Spleen (tissue), 11 donors: ENCODE data around the gene CCL8. TPM values are rescaled to one million over a fixed set of nuclear protein-coding genes. Genes with fewer than 3 reads are reported as not detected.
A peak's percentile ranks its signal among the peaks of the same experiment; 100 is the strongest.

Experiments used
- DNase-seq: peaks from one replicate; pipeline ENCODE4 v3.0.0-alpha.2; 2020
- H3K27ac ChIP-seq, 8 donors: fragments of 200-600 bp; sonication (generic) in 7 of 8; 1 replicate in 4 of 8; 2 replicates in 4 of 8; pipeline versions ENCODE4 v1.5.0 to v1.8.0; 2016 to 2021; ENCODE audit warnings: inconsistent platforms in 4 of 8, mild to moderate bottlenecking in 4 of 8, moderate library complexity in 1 of 8
- H3K27me3 ChIP-seq, 7 donors: fragments of 200-600 bp; sonication (generic) in 6 of 7; replicated peaks in 1 of 7; 1 replicate in 4 of 7; 2 replicates in 3 of 7; pipeline versions ENCODE4 v1.5.0 to v1.8.0; 2016 to 2021; ENCODE audit warnings: inconsistent platforms in 3 of 7, mild to moderate bottlenecking in 1 of 7
- H3K36me3 ChIP-seq, 6 donors: fragments of 200-600 bp; sonication (generic) in 5 of 6; 1 replicate in 4 of 6; 2 replicates in 2 of 6; pipeline versions ENCODE4 v1.5.0 to v1.8.0; 2016 to 2021; ENCODE audit warnings: inconsistent platforms in 2 of 6
- H3K4me1 ChIP-seq, 6 donors: fragments of 200-600 bp; sonication (generic) in 5 of 6; 1 replicate in 3 of 6; 2 replicates in 3 of 6; pipeline versions ENCODE4 v1.5.0 to v1.8.0; 2016 to 2021; ENCODE audit warnings: inconsistent platforms in 3 of 6
- H3K4me3 ChIP-seq, 8 donors: fragments of 200-600 bp; sonication (generic) in 7 of 8; 1 replicate in 4 of 8; 2 replicates in 4 of 8; pipeline versions ENCODE4 v1.5.0 to v1.8.0; 2016 to 2021; ENCODE audit warnings: inconsistent platforms in 4 of 8, mild to moderate bottlenecking in 4 of 8, moderate library complexity in 2 of 8
- H3K9me3 ChIP-seq, 8 donors: fragments of 200-600 bp; sonication (generic) in 7 of 8; 1 replicate in 4 of 8; 2 replicates in 4 of 8; pipeline versions ENCODE4 v1.5.0 to v1.8.0; 2016 to 2021; ENCODE audit warnings: inconsistent platforms in 4 of 8
- POLR2A ChIP-seq, 3 donors: fragments of 450-650 bp; IDR thresholded peaks; one replicate each; pipeline ENCODE4 v1.5.1; 2017; ENCODE audit warnings: antibody characterized with exemption in 3 of 3, mild to moderate bottlenecking in 1 of 3
- POLR2AphosphoS5 ChIP-seq, 3 donors: sonication (generic); formaldehyde crosslinking; IDR thresholded peaks; one replicate each; pipeline ENCODE4 v1.5.1; 2017; ENCODE audit warnings: antibody characterized with exemption in 3 of 3
- WGBS, 5 donors: extraction: QIAGEN DNeasy Blood & Tissue Kit in 3 of 5; methylation state at CpG; one replicate each; pipeline versions ENCODE4 v1.1.5 to v1.1.7; 2013 to 2018; 5-methylcytosine and 5-hydroxymethylcytosine counted together
- intact Hi-C: fragments of 100-400 bp; cut with DNase I; formaldehyde crosslinking; loops from one replicate; pipeline ENCODE4 v1.15.0; 2023; ENCODE audit warnings: low total_unique reads
- polyA plus RNA-seq, 3 donors: library from polyadenylated mRNA; stranded (reverse); fragments of 200-250 nt; gene quantifications; one replicate each; pipeline ENCODE4 v1.2.1, GENCODE V29; 2013
- total RNA-seq, 7 donors: library from RNA; depleted of rRNA in 3 of 7; stranded (reverse); fragments of >200 nt in 3 of 7; fragmentation: NEBNext Ultra II Directional in 4 of 7; extraction: Animal tissue kit (Norgen Biotek cat#: 25700) in 4 of 7; gene quantifications; one replicate each; pipeline versions ENCODE4 v1.1.0 to v1.2.1, GENCODE V29; 2016 to 2021
- TF ChIP-seq, protein P1 (sequence below), 11 experiments: fragments of 200-600 bp in 7 of 11; fragments of 450-650 bp in 4 of 11; sonication (generic) in 4 of 11; IDR thresholded peaks in 8 of 11; conservative IDR thresholded peaks in 3 of 11; 1 replicate in 7 of 11; 2 replicates in 4 of 11; pipeline versions ENCODE4 v1.4.0 to v1.8.0; 2016 to 2021; ENCODE audit warnings: antibody characterized with exemption in 11 of 11, inconsistent platforms in 4 of 11, mild to moderate bottlenecking in 1 of 11
- donor health status: healthy with polysubstance abuse.
- donor health status: DM: no; HTN: no; CAD: no; lungs with moderate emphysema.
- donor health status: DM: no; HTN: no; CAD: no.
- donor health status: Bipolar disorder and iron deficiency.
- donor health status: healthy.
- donor health status: DM: no; HTN: no; CAD: no.
- donor health status: DM: yes; HTN: yes; CAD: no.

Gene CCL8
- total and polyA plus RNA-seq, 10 donors, result 0.33 to 0.95 (median 0.48) TPM; not detected in 5

DNA sequence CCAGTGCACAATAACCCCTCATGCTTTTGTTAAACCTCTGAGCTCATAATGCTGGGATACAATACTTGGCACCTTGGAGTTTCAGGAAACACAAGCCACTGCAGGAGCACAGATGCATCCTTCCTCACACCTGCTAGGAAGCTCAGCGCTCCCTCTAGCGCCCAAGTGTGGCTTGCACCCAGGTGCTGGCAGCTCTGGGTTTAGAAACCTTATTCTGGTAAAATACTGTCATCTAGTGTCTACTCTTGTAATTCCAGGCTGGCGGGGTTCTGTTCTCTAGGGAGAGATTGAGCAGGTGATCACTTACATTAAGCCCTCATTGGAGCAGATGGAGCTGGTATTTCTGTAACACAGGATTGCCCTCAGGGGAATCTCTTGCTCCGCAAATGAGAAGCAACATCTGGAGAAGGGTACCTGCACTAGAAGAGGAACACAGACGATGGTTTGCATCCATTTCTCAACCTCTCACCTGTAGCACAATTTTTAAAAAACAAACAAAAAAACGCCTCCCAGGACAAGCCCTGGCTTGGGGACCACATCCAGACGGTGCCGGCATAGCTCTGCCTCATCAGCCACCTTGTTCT, 42.3 kb downstream of the CCL8 start:
- no peak for TF ChIP-seq POLR2A (IDR thresholded peaks at IDR 0.05)
- TF ChIP-seq, protein P1, sequence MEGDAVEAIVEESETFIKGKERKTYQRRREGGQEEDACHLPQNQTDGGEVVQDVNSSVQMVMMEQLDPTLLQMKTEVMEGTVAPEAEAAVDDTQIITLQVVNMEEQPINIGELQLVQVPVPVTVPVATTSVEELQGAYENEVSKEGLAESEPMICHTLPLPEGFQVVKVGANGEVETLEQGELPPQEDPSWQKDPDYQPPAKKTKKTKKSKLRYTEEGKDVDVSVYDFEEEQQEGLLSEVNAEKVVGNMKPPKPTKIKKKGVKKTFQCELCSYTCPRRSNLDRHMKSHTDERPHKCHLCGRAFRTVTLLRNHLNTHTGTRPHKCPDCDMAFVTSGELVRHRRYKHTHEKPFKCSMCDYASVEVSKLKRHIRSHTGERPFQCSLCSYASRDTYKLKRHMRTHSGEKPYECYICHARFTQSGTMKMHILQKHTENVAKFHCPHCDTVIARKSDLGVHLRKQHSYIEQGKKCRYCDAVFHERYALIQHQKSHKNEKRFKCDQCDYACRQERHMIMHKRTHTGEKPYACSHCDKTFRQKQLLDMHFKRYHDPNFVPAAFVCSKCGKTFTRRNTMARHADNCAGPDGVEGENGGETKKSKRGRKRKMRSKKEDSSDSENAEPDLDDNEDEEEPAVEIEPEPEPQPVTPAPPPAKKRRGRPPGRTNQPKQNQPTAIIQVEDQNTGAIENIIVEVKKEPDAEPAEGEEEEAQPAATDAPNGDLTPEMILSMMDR (IDR thresholded peaks at IDR 0.05 in 8 of 11, conservative IDR thresholded peaks at IDR 0.05 in 3 of 11), result peak; percentile 85 to 99 (median 97)
- peak in 2 of 3 donors; percentile 36 to 41 for TF ChIP-seq POLR2AphosphoS5 (IDR thresholded peaks at IDR 0.05)
- Histone ChIP-seq H3K27ac (no peak overlapping the region), H3K9me3 (no peaks in the 10 kb centered on the region), H3K27me3 (peaks cover 0 to 43% (median 0%) of the 10 kb centered on the region in 7 donors), H3K4me1 (peaks cover 0 to 24% (median 14%) of the 10 kb centered on the region in 6 donors), H3K4me3 (no peak overlapping the region), H3K36me3 (no peaks in the 10 kb centered on the region)
- 28 to 35% (median 33%) methylated on average over 6 to 8 of the region's 8 CpGs for WGBS, 5 donors
- peak; percentile 94 for DNase-seq
- intact Hi-C loops, result loop anchor here (2.0 kb wide), 1 partner anchor 161 kb away; no protein-coding TSS in a partner anchor

GRCh38 chr17:34363183-34363661, 44.0 kb downstream of the CCL8 start, which contains the start of gene CCL1:
Gene CCL1, minus strand, starts transcription at chr17:34363233. Its CDS starts 72 bp downstream, at chr17:34363161.
- H3K4me1 ChIP-seq, result peaks cover 0 to 41% (median 19%) of the 10 kb centered on the region in 6 donors
- peaks cover 0 to 57% (median 0%) of the 10 kb centered on the region in 7 donors for H3K27me3 ChIP-seq
- TF ChIP-seq, protein P1 (IDR thresholded peaks at IDR 0.05 in 8 of 11, conservative IDR thresholded peaks at IDR 0.05 in 3 of 11), result no peak
- TF ChIP-seq POLR2AphosphoS5 (IDR thresholded peaks at IDR 0.05), result no peak
- H3K27ac ChIP-seq, result no peak within 1 kb of the TSS
- H3K36me3 ChIP-seq, result no peaks in the 10 kb centered on the region
- DNase-seq, result no peak
- H3K4me3 ChIP-seq, result no peak within 1 kb of the TSS
- H3K9me3 ChIP-seq, result no peaks in the 10 kb centered on the region
- intact Hi-C loops, result no loop called here
- 37 to 63% (median 54%) methylated on average over 4 to 5 of the region's 5 CpGs for WGBS, 5 donors

DNA sequence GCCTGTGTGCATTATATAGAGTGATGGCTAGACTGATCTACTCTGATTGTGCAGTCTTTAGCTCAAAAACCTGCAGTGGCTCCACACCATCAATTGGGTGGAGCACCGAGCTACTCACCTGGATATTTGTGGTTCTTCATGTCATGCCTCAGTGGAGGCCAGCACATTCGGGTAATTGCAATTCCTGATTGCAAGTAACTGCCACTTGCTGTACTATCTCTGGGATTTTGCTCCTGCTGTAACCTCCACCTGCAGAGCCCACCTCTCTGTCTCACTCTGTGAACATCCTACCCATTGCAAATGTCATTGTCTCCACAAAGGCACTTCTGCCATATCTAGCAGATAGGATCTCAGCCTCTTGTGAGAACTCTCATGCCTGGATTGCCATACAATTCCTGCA, 45.5 kb downstream of the CCL8 start:
- TF ChIP-seq POLR2AphosphoS5 (IDR thresholded peaks at IDR 0.05) (no peak), POLR2A (IDR thresholded peaks at IDR 0.05) (no peak)
- TF ChIP-seq, protein P1 (IDR thresholded peaks at IDR 0.05 in 8 of 11, conservative IDR thresholded peaks at IDR 0.05 in 3 of 11), result no peak
- Histone ChIP-seq H3K36me3 (no peaks in the 10 kb centered on the region), H3K9me3 (no peaks in the 10 kb centered on the region), H3K4me1 (peaks cover 0 to 56% (median 24%) of the 10 kb centered on the region in 6 donors), H3K27ac (no peak overlapping the region), H3K27me3 (peaks cover 0 to 71% (median 0%) of the 10 kb centered on the region in 7 donors), H3K4me3 (no peak overlapping the region)
- no peak for DNase-seq
- intact Hi-C loops, result no loop called here
- WGBS, 5 donors, result 53 to 68% (median 63%) methylated on average over 2 of the region's 2 CpGs

GRCh38 chr17:34365340-34365739, 46.1 kb downstream of the CCL8 start:
- no peak overlapping the region for H3K27ac ChIP-seq
- H3K27me3 ChIP-seq, result peaks cover 0 to 77% (median 0%) of the 10 kb centered on the region in 7 donors
- DNase-seq, result no peak
- no peak overlapping the region for H3K4me3 ChIP-seq
- intact Hi-C loops, result no loop called here
- H3K9me3 ChIP-seq, result no peaks in the 10 kb centered on the region
- H3K36me3 ChIP-seq, result no peaks in the 10 kb centered on the region
- peaks cover 0 to 62% (median 24%) of the 10 kb centered on the region in 6 donors for H3K4me1 ChIP-seq
- 13 to 43% (median 29%) methylated on average over 2 of the region's 2 CpGs for WGBS, 5 donors
- TF ChIP-seq POLR2A (IDR thresholded peaks at IDR 0.05), result no peak
- TF ChIP-seq, protein P1 (IDR thresholded peaks at IDR 0.05 in 8 of 11, conservative IDR thresholded peaks at IDR 0.05 in 3 of 11), result no peak
- no peak for TF ChIP-seq POLR2AphosphoS5 (IDR thresholded peaks at IDR 0.05)
